GDM1 (cell line): ENCODE results near the gene TAAR2.
A peak's percentile ranks its signal among the peaks of the same experiment; 100 is the strongest.
"Not testable (repeated sequence)": the region's sequence is repeated elsewhere in the genome, so short reads cannot be mapped to it uniquely, and the experiment has no call there.

Experiments used
- DNase-seq: peaks from one replicate; lab custom pipeline; 2025; lab: John Stamatoyannopoulos, UW

Gene TAAR2

DNA sequence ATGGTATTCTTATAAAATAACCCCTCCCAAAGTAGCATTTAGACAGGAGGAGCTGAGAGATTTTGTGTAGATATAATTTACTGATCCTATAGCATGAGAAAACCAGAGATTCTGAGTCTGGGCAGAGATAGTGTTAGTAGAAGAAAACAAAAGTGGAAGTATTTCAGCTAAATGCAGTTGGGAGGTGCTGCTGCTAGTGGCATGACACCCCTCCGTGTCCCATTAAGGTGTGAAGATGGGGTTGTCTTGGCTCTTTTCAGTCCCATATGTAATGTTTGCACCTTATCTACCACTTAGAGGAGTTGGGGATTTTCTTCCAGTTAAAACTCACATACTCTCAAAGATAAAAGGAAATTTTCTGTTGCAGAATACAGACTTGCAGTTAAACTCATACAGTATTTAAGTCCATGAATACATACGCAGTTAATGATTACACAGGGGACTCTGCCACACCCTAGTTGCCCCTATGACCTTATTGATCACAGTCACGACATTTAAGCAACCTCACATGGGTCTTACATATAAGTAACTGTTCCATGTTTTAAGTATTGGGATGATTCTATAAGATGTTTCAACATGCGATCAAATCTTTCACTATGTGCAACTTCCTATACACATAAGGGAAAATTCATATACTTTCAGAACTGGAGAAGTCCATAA lies 11.5 kb downstream of the TAAR2 start:
- no peak for DNase-seq

DNA sequence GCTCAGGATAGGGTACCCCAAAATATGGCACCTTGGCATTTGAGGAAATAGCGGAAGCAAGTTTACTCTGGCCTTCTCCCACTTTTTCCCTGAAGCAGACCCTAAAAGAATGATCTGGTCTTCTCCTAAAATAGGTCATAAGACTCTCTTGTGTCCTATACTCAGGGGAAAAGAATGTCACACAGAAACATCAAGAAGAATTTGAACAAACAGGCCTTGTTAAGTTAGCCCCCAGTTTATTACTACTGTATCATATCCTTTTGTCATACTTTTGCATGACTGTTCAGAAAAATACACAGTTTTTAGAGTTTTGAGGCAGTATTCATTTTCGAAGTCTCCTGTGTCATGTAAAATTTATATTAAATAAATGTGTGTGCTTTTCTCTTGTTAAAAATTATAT lies 12.5 kb downstream of the TAAR2 start:
- DNase-seq: no peak

DNA sequence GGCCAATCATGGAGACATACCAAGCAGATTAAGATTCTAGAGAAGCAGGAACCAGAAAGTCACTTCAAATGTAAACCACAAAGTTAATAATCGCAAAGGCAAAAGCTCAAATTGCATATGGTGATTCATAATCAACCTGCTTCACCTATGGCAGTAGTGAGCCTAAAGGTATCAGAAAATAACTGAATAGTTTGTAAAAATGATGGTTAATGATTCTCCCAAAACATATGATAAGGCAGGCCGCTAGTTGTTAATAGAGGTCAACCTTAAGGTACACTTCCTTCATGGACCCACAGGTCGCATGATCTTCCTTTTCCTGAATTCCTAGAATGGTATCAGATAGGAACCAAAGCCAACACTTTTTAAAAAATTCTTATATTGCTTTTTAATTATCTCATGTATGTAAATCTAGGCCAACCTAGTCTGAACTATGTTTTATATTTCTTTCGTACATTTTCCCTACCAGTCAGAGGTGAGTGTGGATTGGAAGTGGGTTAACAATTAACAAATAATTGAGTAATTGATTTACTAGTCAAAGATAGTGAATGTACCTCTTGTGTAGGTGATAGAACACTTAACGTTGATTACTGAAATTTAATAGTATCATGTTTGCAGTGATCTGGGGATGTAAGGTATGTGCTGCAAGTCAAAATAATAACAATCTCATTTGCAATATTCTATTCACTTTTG lies 16.4 kb downstream of the TAAR2 start:
- DNase-seq: no peak

DNA sequence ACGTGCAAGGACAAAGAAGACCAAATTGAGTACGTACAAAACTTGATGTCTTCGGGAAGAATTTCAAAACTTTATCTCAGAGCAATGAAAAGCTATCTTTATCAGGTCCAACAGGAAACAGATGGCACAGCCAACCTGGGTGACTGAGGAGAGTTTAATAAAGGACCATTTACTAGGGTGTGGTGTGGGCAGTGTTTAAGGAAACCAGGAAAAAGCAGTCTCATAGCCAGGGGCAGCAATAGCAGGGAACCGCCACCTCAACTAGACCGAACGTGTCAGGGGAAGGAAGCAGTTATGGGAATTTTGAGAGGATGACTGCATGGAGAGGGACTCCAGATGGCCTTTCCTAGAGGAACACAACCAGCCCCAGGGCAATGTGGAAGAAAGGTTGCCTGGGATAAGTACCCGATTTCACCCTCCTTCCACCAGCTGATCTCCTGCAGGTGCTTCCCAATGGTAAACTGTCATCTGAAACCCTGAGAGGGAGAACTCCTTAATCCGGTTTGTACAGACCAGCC lies 19.4 kb downstream of the TAAR2 start:
- no peak for DNase-seq

GRCh38 chr6:132600900-132601299 lies 23.2 kb downstream of the TAAR2 start:
- not testable (repeated sequence) for DNase-seq

DNA sequence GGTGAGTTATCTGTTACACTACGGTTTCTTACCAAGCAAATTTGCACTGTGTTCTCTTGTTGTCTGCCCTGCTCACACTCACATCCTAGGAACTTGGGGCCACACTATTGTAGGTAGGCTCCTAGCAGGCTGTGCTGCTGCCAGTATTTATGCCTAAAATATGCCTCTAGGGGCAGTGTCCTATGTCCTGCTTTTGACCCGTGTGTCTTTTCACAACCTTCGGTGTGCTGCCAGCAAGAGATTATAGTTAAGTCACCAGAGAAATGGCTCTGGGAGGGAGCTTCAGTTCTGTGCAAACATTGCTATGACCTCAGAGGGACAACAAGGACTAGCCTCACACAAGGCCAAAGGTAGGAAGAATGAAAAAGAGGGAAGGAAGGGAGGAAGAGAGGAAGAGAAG lies 25.6 kb downstream of the TAAR2 start:
- no peak for DNase-seq

DNA sequence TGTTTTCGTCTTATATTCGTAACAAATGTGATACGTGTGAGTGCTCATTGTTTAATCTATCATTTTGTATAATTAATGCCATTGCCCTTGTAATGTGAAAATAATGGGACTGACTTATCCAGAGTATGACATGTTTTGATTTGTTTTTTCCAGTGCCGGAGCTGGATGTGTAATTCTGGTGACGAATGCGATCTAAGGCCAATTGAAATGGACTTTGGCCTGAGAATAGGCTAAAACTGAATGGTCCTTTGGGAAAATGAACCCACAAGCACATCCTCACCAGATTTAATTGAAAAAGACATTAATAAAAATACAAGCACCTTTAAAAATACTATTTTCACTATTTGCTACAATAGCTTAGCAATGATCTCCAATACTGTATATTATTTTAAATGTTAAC lies 27.9 kb downstream of the TAAR2 start:
- DNase-seq: no peak

GRCh38 chr6:132592855-132593254 lies 31.2 kb downstream of the TAAR2 start:
- DNase-seq: peak; percentile 78

- DNase-seq: no peak
Observed at GRCh38 chr6:132590362-132590761, 33.7 kb downstream of the TAAR2 start.

GRCh38 chr6:132589454-132589853 lies 34.6 kb downstream of the TAAR2 start, which contains the start of gene TAAR5:
Gene TAAR5, minus strand, starts transcription at chr6:132589741. Its CDS starts 55 bp downstream, at chr6:132589686.
- DNase-seq: no peak

- peak; percentile 11 for DNase-seq
Observed at GRCh38 chr6:132587424-132587823, 36.7 kb downstream of the TAAR2 start.

- no peak for DNase-seq
Observed at GRCh38 chr6:132584698-132585097, 39.4 kb downstream of the TAAR2 start.

GRCh38 chr6:132571774-132572173 lies 52.3 kb downstream of the TAAR2 start:
- DNase-seq: no peak

GRCh38 chr6:132570221-132570777 lies 53.8 kb downstream of the TAAR2 start, which contains the start of gene TAAR6:
Gene TAAR6, plus strand, starts transcription at chr6:132570322. Its CDS starts 0 bp downstream, at chr6:132570322.
- no peak for DNase-seq

DNA sequence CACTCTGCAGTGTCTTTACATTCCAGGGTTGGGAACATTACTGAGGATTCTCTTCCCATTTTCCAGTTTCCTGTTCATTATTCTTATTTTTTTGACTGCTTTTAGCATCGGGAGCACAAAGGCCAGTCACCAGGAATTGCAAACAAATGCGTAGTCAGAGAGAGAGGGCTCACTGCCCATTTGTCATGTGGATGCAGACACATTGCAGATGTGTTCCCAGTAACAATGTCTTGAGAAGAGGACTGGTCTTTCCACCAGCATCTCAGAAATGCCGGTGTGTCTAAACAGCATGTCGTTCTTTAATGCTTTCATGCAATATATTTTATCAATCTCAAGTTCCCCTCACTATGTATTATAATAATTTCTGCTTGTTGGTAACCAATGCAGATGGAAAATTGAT lies 54.9 kb downstream of the TAAR2 start:
- DNase-seq: no peak

- DNase-seq: no peak
Observed at GRCh38 chr6:132568611-132569010, 55.5 kb downstream of the TAAR2 start.

DNA sequence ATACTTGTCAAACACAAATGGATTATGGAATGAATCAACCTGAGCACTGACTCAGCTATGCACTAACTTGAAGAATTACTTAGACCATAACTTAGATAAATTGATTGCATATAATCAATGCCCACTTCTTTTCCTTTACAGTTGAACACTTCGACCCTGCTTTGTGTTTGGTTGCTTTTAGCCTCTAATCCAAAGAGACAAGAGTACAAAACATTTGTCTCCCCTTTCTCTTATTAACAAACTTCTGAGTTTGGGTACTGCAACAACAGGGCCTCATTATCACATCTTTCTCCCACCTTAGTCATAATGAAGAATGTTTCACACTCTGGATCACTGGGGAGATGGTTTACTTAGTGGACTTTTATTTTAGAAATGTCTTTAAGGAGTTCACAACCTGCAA lies 56.5 kb downstream of the TAAR2 start:
- DNase-seq: no peak
